Panc1 (cell line): ENCODE results near the gene SAP130. TPM values are rescaled to one million over a fixed set of nuclear protein-coding genes. Genes with fewer than 3 reads are reported as not detected.

Experiments
- ATAC-seq: fragments of 200-7000 bp; cut with Tn5 transposase; 2 replicates; pipeline ENCODE4 v1.9.1; 2020; ENCODE audit warnings: mild to moderate bottlenecking, moderate library complexity
- BruUV-seq: library from RNA; stranded (reverse); fragments of 400-500 nt; replicated peaks from 2 replicates; lab custom pipeline; 2021; lab: Mats Ljungman, UMichigan
- CTCF ChIA-PET: fragments of 300-600 bp; sonication (Branson Sonifier 250); formaldehyde crosslinking; loops from one replicate; lab custom pipeline; 2022; ENCODE audit warnings: antibody characterized with exemption; lab: Charles Lee
- POLR2A ChIA-PET: fragments of 300-600 bp; sonication (Branson Sonifier 250); formaldehyde crosslinking; loops from one replicate; lab custom pipeline; 2022; ENCODE audit warnings: antibody characterized with exemption; lab: Charles Lee
- DNase-seq: peaks from one replicate; pipeline ENCODE4 v3.0.0-alpha.2; 2010; ENCODE audit warnings: low read depth, low spot score
- H3K27ac ChIP-seq: 2 replicates; pipeline ENCODE4 v1.5.1; 2011; ENCODE audit warnings: mild to moderate bottlenecking, low read length, inconsistent platforms
- H3K27me3 ChIP-seq: fragments of 200-500 bp; sonication (Bioruptor generic); 2 replicates; pipeline ENCODE4 v1.6.0; 2014; ENCODE audit warnings: low read length, inconsistent platforms; ENCODE audit not compliant: control insufficient read depth, insufficient read depth
- H3K36me3 ChIP-seq: fragments of 200-500 bp; sonication (Bioruptor generic); 2 replicates; pipeline ENCODE4 v1.5.1; 2014; ENCODE audit warnings: inconsistent platforms, mild to moderate bottlenecking, low read length, moderate library complexity; ENCODE audit not compliant: control insufficient read depth, insufficient read depth
- H3K4me1 ChIP-seq: 2 replicates; pipeline ENCODE4 v1.5.1; 2011; ENCODE audit warnings: inconsistent platforms, mild to moderate bottlenecking, low read length, moderate library complexity; ENCODE audit not compliant: control insufficient read depth, insufficient read depth
- H3K4me3 ChIP-seq, 2 experiments: 2 replicates each; pipeline ENCODE4 v1.5.1; 2011 to 2012; ENCODE audit warnings: low read depth in 2 of 2, low read length in 2 of 2, mild to moderate bottlenecking in 2 of 2, inconsistent platforms in 1 of 2, moderate library complexity in 1 of 2
- H3K9me3 ChIP-seq: fragments of 200-500 bp; sonication (Bioruptor generic); 2 replicates; pipeline ENCODE4 v1.5.1; 2014; ENCODE audit warnings: low read depth, mild to moderate bottlenecking, inconsistent platforms, low read length, moderate library complexity; ENCODE audit not compliant: control insufficient read depth, insufficient read depth
- CTCF ChIP-seq: fragments of 450-650 bp; IDR thresholded peaks from 2 replicates; pipeline ENCODE4 v1.5.1; 2017; ENCODE audit warnings: mild to moderate bottlenecking
- POLR2AphosphoS5 ChIP-seq: IDR thresholded peaks from 2 replicates; pipeline ENCODE4 v1.6.1; 2012; ENCODE audit warnings: mild to moderate bottlenecking, low read depth, low read length, moderate library complexity
- SIN3A ChIP-seq: IDR thresholded peaks from 2 replicates; pipeline ENCODE4 v1.6.1; 2012; ENCODE audit warnings: low read depth, mild to moderate bottlenecking, low read length, moderate library complexity, borderline replicate concordance; ENCODE audit not compliant: insufficient read depth
- TCF7L2 ChIP-seq: IDR thresholded peaks from 2 replicates; pipeline ENCODE4 v1.6.1; 2011; ENCODE audit warnings: mild to moderate bottlenecking, low read depth, low read length, inconsistent platforms
- in situ Hi-C: cut with HindIII; loops from 2 replicates; pipeline ENCODE4 v1.10.0; 2016; ENCODE audit warnings: low sequenced_read_pairs, low pct_unique_long_range_greater_than_20kb
- intact Hi-C: fragments of 100-400 bp; cut with micrococcal nuclease; formaldehyde crosslinking; loops from one replicate; pipeline ENCODE4 v1.10.0; 2022; ENCODE audit not compliant: unreplicated experiment
- total RNA-seq: library from RNA; stranded (reverse); gene quantifications from one replicate; pipeline ENCODE4 v1.2.1, GENCODE V29; 2021; ENCODE audit not compliant: unreplicated experiment
- TF ChIP-seq, protein P1 (sequence below), 2 experiments: IDR thresholded peaks; 2 replicates each; pipeline ENCODE4 v1.6.1; 2011 to 2012; ENCODE audit warnings: low read depth in 2 of 2, control low read depth in 1 of 2, low read length in 1 of 2, mild to moderate bottlenecking in 1 of 2, moderate library complexity in 1 of 2; ENCODE audit not compliant: insufficient read depth in 1 of 2

The SAP130 gene
- total RNA-seq, 1 experiment from 2014 or later: 34.6 TPM

DNA sequence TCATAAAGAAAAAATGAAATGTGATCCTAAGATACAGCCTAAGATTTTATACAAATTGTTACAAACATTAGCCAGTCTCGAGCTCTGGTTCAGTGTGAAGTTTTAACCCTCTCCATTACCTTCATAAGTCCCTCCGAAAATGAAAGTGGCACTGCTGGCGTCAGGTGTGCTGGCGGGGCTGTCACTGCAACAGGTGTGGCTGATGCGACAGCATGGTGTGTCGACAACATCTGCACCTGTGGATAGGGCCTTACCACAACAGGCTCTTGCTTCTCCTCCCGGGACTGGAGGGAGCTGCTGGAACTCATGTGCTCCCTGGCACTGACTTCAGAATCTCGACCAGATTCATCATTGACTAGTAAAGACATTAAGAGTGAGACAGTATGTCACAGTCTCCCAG is 10.3 kb downstream of the SAP130 start:
- BruUV-seq: no TSS peak
- intact Hi-C loops: no loop called here
- POLR2A ChIA-PET: interaction anchor here (0.8 kb wide), 1 partner anchor 102 kb away, joined by 6 read pairs; no protein-coding TSS in a partner anchor

DNA sequence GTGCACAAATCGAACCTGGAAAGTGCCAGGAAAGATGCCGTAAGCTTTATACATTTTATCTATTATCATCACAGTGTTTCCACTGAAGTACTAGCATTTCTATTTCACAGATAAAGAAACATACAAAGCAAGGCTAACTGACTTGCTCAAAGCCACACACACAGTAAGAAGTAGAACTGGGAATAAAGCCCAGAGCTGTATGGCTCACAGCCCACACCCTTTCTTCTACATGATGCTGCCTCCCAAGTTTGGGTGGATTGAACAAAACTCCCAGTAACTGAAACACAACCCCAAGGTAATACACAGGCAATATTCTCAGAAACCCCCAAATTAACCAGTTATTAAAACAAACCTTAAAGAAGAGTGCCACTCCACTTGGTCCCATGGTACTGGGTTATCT is 11.2 kb downstream of the SAP130 start:
- ATAC-seq (no peak), DNase-seq (no peak)
- no TSS peak for BruUV-seq
- H3K4me1 ChIP-seq: no peaks in the 10 kb centered on the region
- ChIA-PET POLR2A (no interaction called here), CTCF (interaction anchor here (0.8 kb wide), 1 partner anchor 87 kb away, joined by 11 read pairs; no protein-coding TSS in a partner anchor)
- no peaks in the 10 kb centered on the region for H3K27me3 ChIP-seq
- no peaks in the 10 kb centered on the region for H3K9me3 ChIP-seq
- peaks cover 26% of the 10 kb centered on the region for H3K36me3 ChIP-seq
- TF ChIP-seq POLR2AphosphoS5 (no peak), CTCF (no peak), TCF7L2 (no peak), SIN3A (no peak)
- TF ChIP-seq, protein P1, sequence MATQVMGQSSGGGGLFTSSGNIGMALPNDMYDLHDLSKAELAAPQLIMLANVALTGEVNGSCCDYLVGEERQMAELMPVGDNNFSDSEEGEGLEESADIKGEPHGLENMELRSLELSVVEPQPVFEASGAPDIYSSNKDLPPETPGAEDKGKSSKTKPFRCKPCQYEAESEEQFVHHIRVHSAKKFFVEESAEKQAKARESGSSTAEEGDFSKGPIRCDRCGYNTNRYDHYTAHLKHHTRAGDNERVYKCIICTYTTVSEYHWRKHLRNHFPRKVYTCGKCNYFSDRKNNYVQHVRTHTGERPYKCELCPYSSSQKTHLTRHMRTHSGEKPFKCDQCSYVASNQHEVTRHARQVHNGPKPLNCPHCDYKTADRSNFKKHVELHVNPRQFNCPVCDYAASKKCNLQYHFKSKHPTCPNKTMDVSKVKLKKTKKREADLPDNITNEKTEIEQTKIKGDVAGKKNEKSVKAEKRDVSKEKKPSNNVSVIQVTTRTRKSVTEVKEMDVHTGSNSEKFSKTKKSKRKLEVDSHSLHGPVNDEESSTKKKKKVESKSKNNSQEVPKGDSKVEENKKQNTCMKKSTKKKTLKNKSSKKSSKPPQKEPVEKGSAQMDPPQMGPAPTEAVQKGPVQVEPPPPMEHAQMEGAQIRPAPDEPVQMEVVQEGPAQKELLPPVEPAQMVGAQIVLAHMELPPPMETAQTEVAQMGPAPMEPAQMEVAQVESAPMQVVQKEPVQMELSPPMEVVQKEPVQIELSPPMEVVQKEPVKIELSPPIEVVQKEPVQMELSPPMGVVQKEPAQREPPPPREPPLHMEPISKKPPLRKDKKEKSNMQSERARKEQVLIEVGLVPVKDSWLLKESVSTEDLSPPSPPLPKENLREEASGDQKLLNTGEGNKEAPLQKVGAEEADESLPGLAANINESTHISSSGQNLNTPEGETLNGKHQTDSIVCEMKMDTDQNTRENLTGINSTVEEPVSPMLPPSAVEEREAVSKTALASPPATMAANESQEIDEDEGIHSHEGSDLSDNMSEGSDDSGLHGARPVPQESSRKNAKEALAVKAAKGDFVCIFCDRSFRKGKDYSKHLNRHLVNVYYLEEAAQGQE (IDR thresholded peaks at IDR 0.05; ENCODE audit: insufficient read depth in 1 of 2, low read depth in 2 of 2, low read length in 1 of 2): no peak
- in situ Hi-C loops (no loop called here), intact Hi-C loops (no loop called here)
- no peak overlapping the region for H3K27ac ChIP-seq
- no peak overlapping the region for H3K4me3 ChIP-seq

More for the DNA sequence above, 10.3 kb downstream of the SAP130 start:
- ATAC-seq (no peak), DNase-seq (no peak)
- H3K27ac ChIP-seq: no peak overlapping the region
- no peak overlapping the region for H3K4me3 ChIP-seq
- H3K36me3 ChIP-seq: peaks cover 27% of the 10 kb centered on the region
- no peaks in the 10 kb centered on the region for H3K9me3 ChIP-seq
- H3K4me1 ChIP-seq: no peaks in the 10 kb centered on the region
- TF ChIP-seq CTCF (no peak), SIN3A (no peak), POLR2AphosphoS5 (no peak), TCF7L2 (no peak)
- TF ChIP-seq, protein P1 (IDR thresholded peaks at IDR 0.05; ENCODE audit: insufficient read depth in 1 of 2, low read depth in 2 of 2, low read length in 1 of 2): no peak
- H3K27me3 ChIP-seq: no peaks in the 10 kb centered on the region
- in situ Hi-C loops: no loop called here
- CTCF ChIA-PET: no interaction called here
